ENCODE data around the gene DNAH9.

The DNAH9 gene

GRCh38 chr17:11737313-11737679 lies 139.0 kb downstream of the DNAH9 start:
- Histone ChIP-seq H3K27me3 (ENCODE audit: control insufficient read depth, insufficient read depth, low read length) (no peaks in the 10 kb centered on the region), H3K9ac (ENCODE audit: low read depth, low read length) (no peak overlapping the region), H3K36me3 (ENCODE audit: control insufficient read depth, insufficient read depth, low read length) (no peaks in the 10 kb centered on the region), H3K4me3 (ENCODE audit: low read depth, low read length) (no peak overlapping the region), H3K9me3 (ENCODE audit: control insufficient read depth, insufficient read depth, low read length) (no peaks in the 10 kb centered on the region), H3K4me1 (ENCODE audit: control insufficient read depth, insufficient read depth, low read length) (no peaks in the 10 kb centered on the region)

DNA sequence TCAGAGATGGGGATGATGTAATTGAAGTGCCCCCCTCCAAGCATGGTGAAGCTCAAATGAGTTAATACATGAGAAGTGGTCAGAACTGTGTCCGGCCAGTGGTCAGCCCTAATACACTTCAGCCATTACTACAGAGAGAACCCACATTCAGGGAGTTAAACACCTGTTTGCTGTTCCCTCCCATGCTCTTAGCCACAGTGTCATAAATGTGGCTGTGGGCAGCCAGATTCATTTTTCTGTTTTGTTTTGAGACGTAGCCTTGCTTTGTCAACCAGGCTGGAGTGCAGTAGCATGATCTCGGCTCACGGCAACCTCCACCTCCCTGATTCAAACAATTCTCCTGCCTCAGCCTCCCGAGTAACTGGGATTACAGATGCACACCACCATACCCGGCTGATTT lies 139.9 kb downstream of the DNAH9 start:
- H3K9ac ChIP-seq (ENCODE audit: low read depth, low read length): no peak overlapping the region
- no peaks in the 10 kb centered on the region for H3K27me3 ChIP-seq (ENCODE audit: control insufficient read depth, insufficient read depth, low read length)
- H3K36me3 ChIP-seq (ENCODE audit: control insufficient read depth, insufficient read depth, low read length): no peaks in the 10 kb centered on the region
- no peak overlapping the region for H3K4me3 ChIP-seq (ENCODE audit: low read depth, low read length)
- H3K4me1 ChIP-seq (ENCODE audit: control insufficient read depth, insufficient read depth, low read length): no peaks in the 10 kb centered on the region
- no peaks in the 10 kb centered on the region for H3K9me3 ChIP-seq (ENCODE audit: control insufficient read depth, insufficient read depth, low read length)

GRCh38 chr17:11739351-11739750 lies 141.1 kb downstream of the DNAH9 start:
- Histone ChIP-seq H3K4me3 (ENCODE audit: low read depth, low read length) (no peak overlapping the region), H3K9me3 (ENCODE audit: control insufficient read depth, insufficient read depth, low read length) (no peaks in the 10 kb centered on the region), H3K9ac (ENCODE audit: low read depth, low read length) (no peak overlapping the region), H3K4me1 (ENCODE audit: control insufficient read depth, insufficient read depth, low read length) (no peaks in the 10 kb centered on the region), H3K27me3 (ENCODE audit: control insufficient read depth, insufficient read depth, low read length) (no peaks in the 10 kb centered on the region), H3K36me3 (ENCODE audit: control insufficient read depth, insufficient read depth, low read length) (no peaks in the 10 kb centered on the region)

DNA sequence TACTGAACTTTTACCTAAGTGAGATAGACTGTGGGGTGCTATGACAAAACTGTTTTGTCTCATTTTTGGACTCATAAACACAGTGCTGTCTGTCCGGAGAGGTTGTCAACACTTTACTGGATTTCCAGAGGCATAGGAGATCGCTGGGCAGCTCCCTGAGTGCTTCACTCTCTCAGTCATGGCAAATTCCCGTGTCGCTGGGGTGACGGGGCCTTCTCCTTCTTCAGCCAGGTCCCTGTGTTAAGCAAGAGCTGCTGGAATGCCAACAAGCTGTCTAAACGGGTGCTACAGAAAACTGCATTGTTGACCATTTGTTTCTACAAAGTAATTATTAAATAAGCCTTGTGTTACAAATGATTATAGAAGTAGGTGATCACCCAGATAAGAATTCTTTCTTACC lies 141.6 kb downstream of the DNAH9 start:
- Histone ChIP-seq H3K4me3 (ENCODE audit: low read depth, low read length) (no peak overlapping the region), H3K9ac (ENCODE audit: low read depth, low read length) (no peak overlapping the region), H3K9me3 (ENCODE audit: control insufficient read depth, insufficient read depth, low read length) (no peaks in the 10 kb centered on the region), H3K4me1 (ENCODE audit: control insufficient read depth, insufficient read depth, low read length) (no peaks in the 10 kb centered on the region), H3K27me3 (ENCODE audit: control insufficient read depth, insufficient read depth, low read length) (no peaks in the 10 kb centered on the region), H3K36me3 (ENCODE audit: control insufficient read depth, insufficient read depth, low read length) (no peaks in the 10 kb centered on the region)

- no peaks in the 10 kb centered on the region for H3K36me3 ChIP-seq (ENCODE audit: control insufficient read depth, insufficient read depth, low read length)
- no peak overlapping the region for H3K4me3 ChIP-seq (ENCODE audit: low read depth, low read length)
- H3K27me3 ChIP-seq (ENCODE audit: control insufficient read depth, insufficient read depth, low read length): no peaks in the 10 kb centered on the region
- H3K4me1 ChIP-seq (ENCODE audit: control insufficient read depth, insufficient read depth, low read length): no peaks in the 10 kb centered on the region
- no peaks in the 10 kb centered on the region for H3K9me3 ChIP-seq (ENCODE audit: control insufficient read depth, insufficient read depth, low read length)
- no peak overlapping the region for H3K9ac ChIP-seq (ENCODE audit: low read depth, low read length)
These were observed 144.6 kb downstream of the DNAH9 start for GRCh38 chr17:11742886-11743285.

- no peaks in the 10 kb centered on the region for H3K27me3 ChIP-seq (ENCODE audit: control insufficient read depth, insufficient read depth, low read length)
- no peak overlapping the region for H3K4me3 ChIP-seq (ENCODE audit: low read depth, low read length)
- H3K36me3 ChIP-seq (ENCODE audit: control insufficient read depth, insufficient read depth, low read length): no peaks in the 10 kb centered on the region
These were observed 146.4 kb downstream of the DNAH9 start for GRCh38 chr17:11744696-11745095.

GRCh38 chr17:11747441-11747840 lies 149.2 kb downstream of the DNAH9 start:
- Histone ChIP-seq H3K4me3 (ENCODE audit: low read depth, low read length) (no peak overlapping the region), H3K9ac (ENCODE audit: low read depth, low read length) (no peak overlapping the region), H3K9me3 (ENCODE audit: control insufficient read depth, insufficient read depth, low read length) (no peaks in the 10 kb centered on the region), H3K27me3 (ENCODE audit: control insufficient read depth, insufficient read depth, low read length) (no peaks in the 10 kb centered on the region), H3K36me3 (ENCODE audit: control insufficient read depth, insufficient read depth, low read length) (no peaks in the 10 kb centered on the region), H3K4me1 (ENCODE audit: control insufficient read depth, insufficient read depth, low read length) (no peaks in the 10 kb centered on the region)

More at GRCh38 chr17:11744696-11745095, 146.4 kb downstream of the DNAH9 start:
- Histone ChIP-seq H3K9me3 (ENCODE audit: control insufficient read depth, insufficient read depth, low read length) (no peaks in the 10 kb centered on the region), H3K9ac (ENCODE audit: low read depth, low read length) (no peak overlapping the region), H3K4me1 (ENCODE audit: control insufficient read depth, insufficient read depth, low read length) (no peaks in the 10 kb centered on the region)

- H3K9me3 ChIP-seq (ENCODE audit: control insufficient read depth, insufficient read depth, low read length): no peaks in the 10 kb centered on the region
- no peaks in the 10 kb centered on the region for H3K36me3 ChIP-seq (ENCODE audit: control insufficient read depth, insufficient read depth, low read length)
- no peak overlapping the region for H3K4me3 ChIP-seq (ENCODE audit: low read depth, low read length)
- H3K27me3 ChIP-seq (ENCODE audit: control insufficient read depth, insufficient read depth, low read length): no peaks in the 10 kb centered on the region
- no peaks in the 10 kb centered on the region for H3K4me1 ChIP-seq (ENCODE audit: control insufficient read depth, insufficient read depth, low read length)
- H3K9ac ChIP-seq (ENCODE audit: low read depth, low read length): no peak overlapping the region
These were observed 159.5 kb downstream of the DNAH9 start for GRCh38 chr17:11757815-11758214.

GRCh38 chr17:11768106-11768505 lies 169.8 kb downstream of the DNAH9 start:
- no peaks in the 10 kb centered on the region for H3K36me3 ChIP-seq (ENCODE audit: control insufficient read depth, insufficient read depth, low read length)
- no peaks in the 10 kb centered on the region for H3K9me3 ChIP-seq (ENCODE audit: control insufficient read depth, insufficient read depth, low read length)
- no peaks in the 10 kb centered on the region for H3K27me3 ChIP-seq (ENCODE audit: control insufficient read depth, insufficient read depth, low read length)
- H3K4me3 ChIP-seq (ENCODE audit: low read depth, low read length): no peak overlapping the region
- no peaks in the 10 kb centered on the region for H3K4me1 ChIP-seq (ENCODE audit: control insufficient read depth, insufficient read depth, low read length)
- H3K9ac ChIP-seq (ENCODE audit: low read depth, low read length): no peak overlapping the region

- H3K27me3 ChIP-seq (ENCODE audit: control insufficient read depth, insufficient read depth, low read length): no peaks in the 10 kb centered on the region
- H3K4me1 ChIP-seq (ENCODE audit: control insufficient read depth, insufficient read depth, low read length): no peaks in the 10 kb centered on the region
- no peak overlapping the region for H3K4me3 ChIP-seq (ENCODE audit: low read depth, low read length)
- no peaks in the 10 kb centered on the region for H3K36me3 ChIP-seq (ENCODE audit: control insufficient read depth, insufficient read depth, low read length)
- no peaks in the 10 kb centered on the region for H3K9me3 ChIP-seq (ENCODE audit: control insufficient read depth, insufficient read depth, low read length)
- no peak overlapping the region for H3K9ac ChIP-seq (ENCODE audit: low read depth, low read length)
These were observed 170.7 kb downstream of the DNAH9 start for GRCh38 chr17:11768981-11769380.

DNA sequence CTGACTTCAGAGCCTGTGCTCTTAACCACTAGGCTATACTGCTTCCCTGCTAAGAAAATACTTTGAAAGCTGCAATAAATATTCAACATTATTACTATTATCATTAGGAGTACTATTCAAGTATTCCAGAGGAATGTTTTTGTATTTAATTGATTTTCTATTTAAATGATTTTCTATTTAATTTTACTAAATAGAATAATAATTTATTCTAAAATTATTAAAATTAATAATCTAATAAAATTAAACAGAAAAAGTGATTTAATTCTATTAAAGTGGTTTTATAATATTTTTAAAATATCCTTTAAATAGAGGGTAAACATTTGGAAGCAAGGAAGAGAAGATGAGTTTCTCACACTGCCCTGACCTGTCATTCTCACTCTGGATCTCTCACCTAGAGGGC lies 173.8 kb downstream of the DNAH9 start:
- H3K27me3 ChIP-seq (ENCODE audit: control insufficient read depth, insufficient read depth, low read length): no peaks in the 10 kb centered on the region
- H3K4me3 ChIP-seq (ENCODE audit: low read depth, low read length): no peak overlapping the region
- H3K4me1 ChIP-seq (ENCODE audit: control insufficient read depth, insufficient read depth, low read length): no peaks in the 10 kb centered on the region
- no peaks in the 10 kb centered on the region for H3K36me3 ChIP-seq (ENCODE audit: control insufficient read depth, insufficient read depth, low read length)
- no peak overlapping the region for H3K9ac ChIP-seq (ENCODE audit: low read depth, low read length)
- no peaks in the 10 kb centered on the region for H3K9me3 ChIP-seq (ENCODE audit: control insufficient read depth, insufficient read depth, low read length)

DNA sequence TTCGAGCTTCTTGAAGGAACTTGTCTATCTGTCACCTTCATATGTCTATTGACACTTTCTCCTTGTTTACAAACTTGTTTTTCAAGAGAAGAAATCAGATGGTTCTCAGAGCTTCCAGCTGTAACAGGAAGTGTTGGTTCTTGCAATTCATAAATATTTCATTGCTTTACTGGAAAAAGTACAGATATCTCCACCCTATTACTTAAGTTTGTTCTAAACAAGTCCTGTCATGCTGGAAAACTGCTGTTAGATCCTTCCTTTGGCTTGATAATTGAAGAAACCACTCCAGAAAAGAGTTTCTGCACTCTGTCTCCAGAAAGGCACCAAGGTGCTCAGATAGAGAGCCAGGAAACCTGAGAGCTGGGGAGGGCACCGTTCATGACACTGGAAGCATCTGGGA lies 181.6 kb downstream of the DNAH9 start:
- H3K36me3 ChIP-seq (ENCODE audit: control insufficient read depth, insufficient read depth, low read length): no peaks in the 10 kb centered on the region
- H3K27me3 ChIP-seq (ENCODE audit: control insufficient read depth, insufficient read depth, low read length): no peaks in the 10 kb centered on the region

GRCh38 chr17:11780621-11781020 lies 182.4 kb downstream of the DNAH9 start:
- Histone ChIP-seq H3K27me3 (ENCODE audit: control insufficient read depth, insufficient read depth, low read length) (no peaks in the 10 kb centered on the region), H3K4me1 (ENCODE audit: control insufficient read depth, insufficient read depth, low read length) (no peaks in the 10 kb centered on the region), H3K9me3 (ENCODE audit: control insufficient read depth, insufficient read depth, low read length) (no peaks in the 10 kb centered on the region), H3K36me3 (ENCODE audit: control insufficient read depth, insufficient read depth, low read length) (no peaks in the 10 kb centered on the region), H3K4me3 (ENCODE audit: low read depth, low read length) (no peak overlapping the region), H3K9ac (ENCODE audit: low read depth, low read length) (no peak overlapping the region)

More for the DNA sequence above, 181.6 kb downstream of the DNAH9 start:
- no peaks in the 10 kb centered on the region for H3K4me1 ChIP-seq (ENCODE audit: control insufficient read depth, insufficient read depth, low read length)
- H3K9me3 ChIP-seq (ENCODE audit: control insufficient read depth, insufficient read depth, low read length): no peaks in the 10 kb centered on the region
- no peak overlapping the region for H3K4me3 ChIP-seq (ENCODE audit: low read depth, low read length)
- no peak overlapping the region for H3K9ac ChIP-seq (ENCODE audit: low read depth, low read length)

Data from iPS-15b (cell line).